HepG2 (cell line): ENCODE data around the gene ZNF425.

ENCODE experiments used
- CTCF ChIP-seq: sonication (generic); formaldehyde crosslinking; IDR thresholded peaks from 2 replicates; pipeline ENCODE4 v1.5.0; 2020; ENCODE audit warnings: mild to moderate bottlenecking, missing genetic modification reagents, moderate library complexity
- HMG20B ChIP-seq: conservative IDR thresholded peaks from 2 replicates; pipeline ENCODE4 v1.6.1; 2016; ENCODE audit warnings: missing genetic modification reagents, missing compliant biosample characterization

GRCh38 chr7:149147072-149147751 is 21.1 kb upstream of the ZNF425 start, which contains the start of gene ZNF398:
- peak; percentile 66 for TF ChIP-seq CTCF (CRISPR knock-in tag)
- no peak for TF ChIP-seq HMG20B (CRISPR knock-in tag)
